HEK293 (cell line): ENCODE results near the gene KDM4C.

Experiments used
- CTCF ChIP-seq: fragments of 450-650 bp; formaldehyde crosslinking; IDR thresholded peaks from 2 replicates; pipeline ENCODE4 v1.5.1; 2016; ENCODE audit warnings: missing biosample characterization, missing genetic modification characterization
- REST ChIP-seq: fragments of 450-650 bp; formaldehyde crosslinking; IDR thresholded peaks from 2 replicates; pipeline ENCODE4 v1.5.1; 2016; ENCODE audit warnings: missing biosample characterization, missing genetic modification characterization
- ZNF513 ChIP-seq: fragments of 450-650 bp; IDR thresholded peaks from 2 replicates; pipeline ENCODE4 v1.5.1; 2018; ENCODE audit warnings: missing biosample characterization, missing genetic modification characterization

- no peak for TF ChIP-seq CTCF (tag by site-specific recombination)
- TF ChIP-seq ZNF513 (tag by site-specific recombination): no peak
- TF ChIP-seq REST (tag by site-specific recombination): no peak
Measured at GRCh38 chr9:7140401-7140800, 382.6 kb downstream of the KDM4C start.
